Measurements from ENCODE around the gene SASH1.

The SASH1 gene

GRCh38 chr6:148342350-148343046 is at the start of gene SASH1:
SASH1 (plus strand) TSS chr6:148342838; CDS start chr6:148343068, 230 bp downstream.
- DNase-seq (ENCODE audit: low read depth in 1 of 2, low spot score in 1 of 2), result no peak

GRCh38 chr6:148293181-148293995 is 49.2 kb upstream of the SASH1 start:
- DNase-seq (ENCODE audit: low read depth in 1 of 2, low spot score in 1 of 2), result no peak

DNA sequence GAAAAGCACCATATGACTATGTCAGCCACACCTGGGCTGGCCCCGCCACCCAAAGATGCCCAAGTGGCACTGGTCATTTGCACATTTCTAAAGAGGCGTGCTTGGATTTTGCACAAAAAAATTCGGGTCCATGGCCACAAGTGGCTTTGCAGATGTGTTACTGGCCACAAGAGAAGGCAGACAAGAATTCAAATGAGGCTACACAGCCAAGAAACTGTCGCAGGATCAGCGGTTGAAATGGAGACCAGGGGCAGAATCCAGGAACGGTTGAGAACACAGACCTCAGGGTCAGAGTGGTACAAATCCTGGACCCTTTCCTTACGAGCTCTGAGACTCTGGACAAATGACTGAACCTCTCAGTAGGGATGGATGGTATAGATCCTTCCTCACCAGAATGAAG is 48.6 kb upstream of the SASH1 start:
- no peak for DNase-seq (ENCODE audit: low read depth in 1 of 2, low spot score in 1 of 2)

DNA sequence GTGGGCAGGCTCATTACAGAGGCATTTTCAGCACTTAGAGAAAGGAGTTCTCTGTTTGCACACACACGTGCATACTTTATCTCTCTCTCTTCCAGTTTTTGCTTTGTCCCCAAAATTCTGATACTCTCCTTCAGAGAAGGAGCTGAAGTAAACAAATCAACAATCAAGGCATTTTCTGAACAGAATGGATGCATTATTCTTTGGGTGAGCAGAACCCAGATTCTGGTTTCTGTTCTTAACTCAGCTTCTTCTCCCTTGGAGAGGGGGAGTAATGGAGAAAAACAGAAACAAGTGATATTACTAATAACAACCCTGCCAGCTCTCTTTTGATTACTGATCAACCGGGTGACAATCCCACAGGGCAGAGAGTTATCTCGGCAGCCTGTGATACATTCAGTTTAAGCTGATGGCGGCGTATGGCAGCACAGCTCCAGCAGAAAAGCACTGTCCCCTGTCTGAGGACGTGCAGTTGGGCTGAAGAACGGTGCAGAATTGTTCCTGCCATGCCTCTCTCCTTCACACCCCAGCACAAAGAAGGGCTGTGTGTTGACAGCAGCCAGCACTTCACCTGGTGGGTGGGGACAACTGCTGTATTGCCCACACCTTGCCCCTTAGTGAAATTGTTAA is 47.3 kb upstream of the SASH1 start:
- DNase-seq (ENCODE audit: low read depth in 1 of 2, low spot score in 1 of 2), result no peak

DNA sequence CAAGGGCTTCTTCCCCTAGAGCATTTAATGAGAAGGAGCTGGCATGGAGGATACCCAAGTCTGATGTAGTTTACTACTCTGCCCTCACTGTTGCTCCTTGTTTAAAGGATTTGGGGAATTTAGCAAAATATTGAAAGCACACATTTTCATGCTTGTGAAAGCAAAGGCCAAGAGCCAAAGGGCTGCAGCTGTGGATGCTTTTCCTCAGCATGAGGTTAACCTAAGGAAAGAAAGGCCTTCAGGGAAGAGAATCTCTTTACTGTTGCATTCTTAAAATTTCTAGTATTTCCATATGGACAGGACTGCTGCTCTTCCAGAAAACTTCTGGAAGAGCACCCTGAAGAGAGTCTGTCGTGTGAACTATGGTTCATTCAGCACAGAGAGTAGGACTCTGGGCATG is 45.9 kb upstream of the SASH1 start:
- DNase-seq (ENCODE audit: low read depth in 1 of 2, low spot score in 1 of 2), result no peak

- DNase-seq (ENCODE audit: low read depth in 1 of 2, low spot score in 1 of 2), result no peak
These were observed 44.0 kb upstream of the SASH1 start for GRCh38 chr6:148298683-148299082.

DNA sequence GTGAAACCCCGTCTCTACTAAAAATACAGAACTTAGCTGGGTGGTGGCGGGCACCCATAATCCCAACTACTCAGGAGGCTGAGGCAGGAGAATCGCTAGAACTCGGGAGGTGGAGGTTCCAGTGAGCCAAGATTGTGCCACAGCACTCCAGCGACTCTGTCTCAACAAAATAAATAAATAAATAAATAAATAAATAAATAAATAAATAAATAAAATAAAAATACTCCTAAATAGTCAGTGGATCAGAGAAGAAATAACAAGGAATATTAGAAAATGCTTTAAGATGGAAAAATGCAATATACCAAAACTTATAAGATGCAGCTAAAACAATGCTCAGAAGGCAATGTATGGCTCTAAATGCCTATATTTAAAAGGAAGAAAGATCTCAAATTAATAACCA is 39.0 kb upstream of the SASH1 start:
- DNase-seq (ENCODE audit: low read depth in 1 of 2, low spot score in 1 of 2), result no peak

GRCh38 chr6:148304976-148305375 is 37.7 kb upstream of the SASH1 start:
- no peak for DNase-seq (ENCODE audit: low read depth in 1 of 2, low spot score in 1 of 2)

GRCh38 chr6:148306286-148306685 is 36.4 kb upstream of the SASH1 start:
- DNase-seq (ENCODE audit: low read depth in 1 of 2, low spot score in 1 of 2), result no peak

- no peak for DNase-seq (ENCODE audit: low read depth in 1 of 2, low spot score in 1 of 2)
These were observed 35.2 kb upstream of the SASH1 start for GRCh38 chr6:148307405-148307804.

GRCh38 chr6:148309301-148309700 is 33.3 kb upstream of the SASH1 start:
- no peak for DNase-seq (ENCODE audit: low read depth in 1 of 2, low spot score in 1 of 2)

- DNase-seq (ENCODE audit: low read depth in 1 of 2, low spot score in 1 of 2), result no peak
These were observed 30.5 kb upstream of the SASH1 start for GRCh38 chr6:148311966-148312669.

GRCh38 chr6:148313488-148313887 is 29.1 kb upstream of the SASH1 start:
- no peak for DNase-seq (ENCODE audit: low read depth in 1 of 2, low spot score in 1 of 2)

DNA sequence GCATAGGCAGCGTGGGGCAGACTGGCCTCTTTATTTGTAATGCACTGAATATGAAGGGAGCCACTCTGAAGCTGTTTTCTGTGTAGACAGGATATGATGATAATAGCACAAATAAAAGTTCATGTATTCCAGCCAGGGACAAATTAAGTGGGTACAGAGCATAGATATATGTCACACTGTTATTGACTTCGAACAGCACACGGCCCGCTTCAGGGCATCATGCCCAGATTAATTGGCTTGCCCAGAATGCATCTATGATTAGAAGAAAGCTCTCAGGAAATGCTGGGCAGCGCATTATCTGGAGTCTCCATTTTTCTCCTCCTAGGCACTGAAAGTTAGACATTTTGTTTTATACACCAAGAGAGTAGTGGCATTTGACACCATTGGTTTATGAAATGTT is 26.3 kb upstream of the SASH1 start:
- DNase-seq (ENCODE audit: low read depth in 1 of 2, low spot score in 1 of 2), result no peak

DNA sequence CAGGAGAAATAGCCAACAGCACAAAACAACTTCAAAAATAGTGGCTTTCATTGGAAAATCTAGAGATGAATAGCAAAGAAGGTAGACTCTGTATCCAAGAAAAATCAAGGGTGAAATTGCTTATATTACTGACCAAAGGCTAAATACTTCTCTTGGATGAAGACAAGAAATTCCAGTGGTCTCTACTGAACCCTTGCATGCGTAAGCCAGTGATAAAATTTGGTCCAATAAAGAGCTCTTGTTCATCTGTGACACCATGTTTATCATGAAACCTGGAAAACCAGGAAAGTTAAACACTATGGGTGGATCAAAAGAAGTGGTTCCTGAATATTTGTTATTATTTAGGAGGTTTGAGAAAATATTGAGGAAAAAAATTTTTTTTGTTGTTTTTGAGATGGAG is 25.6 kb upstream of the SASH1 start:
- DNase-seq (ENCODE audit: low read depth in 1 of 2, low spot score in 1 of 2), result no peak

GRCh38 chr6:148317739-148318138 is 24.9 kb upstream of the SASH1 start:
- no peak for DNase-seq (ENCODE audit: low read depth in 1 of 2, low spot score in 1 of 2)

- DNase-seq (ENCODE audit: low read depth in 1 of 2, low spot score in 1 of 2), result no peak
These were observed 19.9 kb upstream of the SASH1 start for GRCh38 chr6:148322704-148323103.

- DNase-seq (ENCODE audit: low read depth in 1 of 2, low spot score in 1 of 2), result no peak
These were observed 19.3 kb upstream of the SASH1 start for GRCh38 chr6:148323344-148323743.

DNA sequence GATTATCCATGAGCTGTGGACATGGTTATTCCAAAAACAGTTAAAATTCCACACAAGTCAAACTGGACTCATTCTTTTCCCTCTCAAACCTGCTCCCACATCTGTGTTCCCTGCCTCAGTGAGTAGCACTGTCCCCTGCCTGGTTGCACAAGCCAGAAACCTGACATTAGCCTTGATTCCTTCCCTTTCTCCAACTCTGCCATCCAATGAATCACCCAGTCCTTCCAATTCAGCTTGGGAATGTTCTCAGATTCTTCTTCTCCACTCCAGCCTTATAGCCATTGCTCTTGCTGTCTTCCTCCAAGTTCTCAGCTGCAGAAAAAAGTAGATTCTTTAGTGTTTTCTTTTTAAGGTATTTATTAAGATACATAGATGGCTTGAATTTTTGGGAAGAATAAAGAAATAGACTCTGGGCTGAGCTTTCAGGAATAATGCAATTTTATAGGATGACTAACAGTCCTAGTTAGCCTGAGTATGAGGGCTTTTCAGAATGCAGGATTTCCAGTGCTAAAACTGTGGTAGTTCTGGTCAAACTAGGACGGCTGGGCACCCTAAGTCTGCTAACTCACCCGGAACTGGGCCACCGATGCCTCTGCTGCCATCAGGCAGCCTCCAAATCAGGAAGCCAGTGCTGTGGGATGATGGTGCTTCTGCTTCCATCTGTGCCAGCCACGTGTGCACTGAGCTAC is 18.2 kb upstream of the SASH1 start:
- no peak for DNase-seq (ENCODE audit: low read depth in 1 of 2, low spot score in 1 of 2)

GRCh38 chr6:148325316-148326068 is 17.1 kb upstream of the SASH1 start:
- DNase-seq (ENCODE audit: low read depth in 1 of 2, low spot score in 1 of 2), result no peak
